PC-9 (cell line): ENCODE measurements around the gene ABCA8.
"Not testable (repeated sequence)": the region's sequence is repeated elsewhere in the genome, so short reads cannot be mapped to it uniquely, and the experiment has no call there.

Experiments used
- CTCF ChIP-seq: fragments of 200-600 bp; sonication (generic); conservative IDR thresholded peaks from 2 replicates; pipeline ENCODE4 v1.6.1; 2017; ENCODE audit warnings: mixed run types, antibody characterized with exemption, mild to moderate bottlenecking, moderate library complexity
- EZH2 ChIP-seq: fragments of 200-600 bp; sonication (generic); IDR thresholded peaks from 2 replicates; pipeline ENCODE4 v1.8.0; 2017; ENCODE audit warnings: antibody characterized with exemption, low read depth

DNA sequence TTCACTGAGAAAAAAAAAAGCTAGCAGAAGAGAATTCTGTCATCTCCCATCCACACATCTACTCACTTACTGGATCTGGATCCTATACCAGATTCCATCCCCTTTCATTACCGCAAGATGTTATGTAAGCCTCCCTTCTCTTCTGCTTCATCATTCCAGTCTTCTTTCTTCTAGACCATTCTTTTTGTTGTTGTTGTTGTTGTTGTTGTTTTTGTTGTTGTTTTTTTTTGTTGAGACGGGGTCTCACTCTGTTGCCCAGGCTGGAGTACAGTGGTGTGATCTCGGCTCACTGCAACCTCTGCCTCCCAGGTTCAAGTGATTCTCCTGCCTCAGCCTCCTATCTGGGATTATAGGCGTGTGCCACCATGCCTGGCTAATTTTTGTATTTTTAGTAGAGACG is 131.0 kb downstream of the ABCA8 start:
- not testable (repeated sequence) for TF ChIP-seq EZH2, CTCF
